C4-2B (cell line): ENCODE data around the gene LSM7.

Experiments
- H3K27ac ChIP-seq: fragments of 450-650 bp; 2 replicates; pipeline ENCODE4 v1.5.1; 2017
- CTCF ChIP-seq: fragments of 450-650 bp; conservative IDR thresholded peaks from 2 replicates; pipeline ENCODE4 v1.5.1; 2017; ENCODE audit warnings: mild to moderate bottlenecking
- ZFX ChIP-seq: fragments of 450-650 bp; IDR thresholded peaks from 2 replicates; pipeline ENCODE4 v1.6.1; 2017

LSM7 gene

GRCh38 chr19:2328401-2329148 lies at the start of gene LSM7, which contains the start of gene SPPL2B:
Gene LSM7 (minus strand): TSS chr19:2328586. CDS start chr19:2328566, 20 bp downstream.
Gene SPPL2B (plus strand): TSS chr19:2328684. CDS start chr19:2328710, 26 bp downstream.
- TF ChIP-seq ZFX: peak; percentile 58; the same call in 1 of the 2 replicates
- TF ChIP-seq CTCF: no peak
- H3K27ac ChIP-seq: peak within 1 kb of the TSS; percentile 91

- no peak overlapping the region for H3K27ac ChIP-seq
- no peak for TF ChIP-seq ZFX
- no peak for TF ChIP-seq CTCF
Observed at GRCh38 chr19:2376784-2377519, 48.6 kb upstream of the LSM7 start.

- TF ChIP-seq ZFX: no peak
- TF ChIP-seq CTCF: no peak
- no peak overlapping the region for H3K27ac ChIP-seq
Observed at GRCh38 chr19:2375353-2376121, 47.2 kb upstream of the LSM7 start.

- TF ChIP-seq CTCF: no peak
- no peak for TF ChIP-seq ZFX
- H3K27ac ChIP-seq: no peak overlapping the region
Observed at GRCh38 chr19:2374808-2375207, 46.4 kb upstream of the LSM7 start.

GRCh38 chr19:2372076-2372612 lies 43.8 kb upstream of the LSM7 start:
- no peak overlapping the region for H3K27ac ChIP-seq
- TF ChIP-seq ZFX (no peak), CTCF (no peak)

GRCh38 chr19:2371656-2372055 lies 43.3 kb upstream of the LSM7 start:
- H3K27ac ChIP-seq: no peak overlapping the region
- no peak for TF ChIP-seq CTCF
- TF ChIP-seq ZFX: no peak
